ENCODE data around the gene GMDS. TPM values are rescaled to one million over a fixed set of nuclear protein-coding genes. Genes with fewer than 3 reads are reported as not detected.
"Not testable (repeated sequence)": the region's sequence is repeated elsewhere in the genome, so short reads cannot be mapped to it uniquely, and the experiment has no call there.

The GMDS gene
- total RNA-seq, 1 experiment from 2014 or later: 27.6 TPM

GRCh38 chr6:1846611-1847010, 398.8 kb downstream of the GMDS start:
- no peak overlapping the region for H2BK12ac ChIP-seq (ENCODE audit: insufficient read length, low read depth, low read length)
- no peak overlapping the region for H3K27ac Mint-ChIP-seq
- no peaks in the 10 kb centered on the region for H3K79me2 ChIP-seq (ENCODE audit: insufficient read depth, low read length)
- H3K23ac ChIP-seq (ENCODE audit: insufficient read length, low read depth, low read length): no peak overlapping the region
- H3T11ph ChIP-seq (ENCODE audit: low read length): no peak overlapping the region
- no peaks in the 10 kb centered on the region for H3K4me1 Mint-ChIP-seq
- H3K79me1 ChIP-seq (ENCODE audit: insufficient read depth, low read depth, low read length, poor library complexity, severe bottlenecking): no peaks in the 10 kb centered on the region
- no peaks in the 10 kb centered on the region; the same call in 1 of the 2 replicates for H3K27me3 Mint-ChIP-seq (ENCODE audit: low read depth)
- no peaks in the 10 kb centered on the region for H3K27me3 ChIP-seq (ENCODE audit: insufficient read depth, low read length)
- no peak overlapping the region for H4K5ac ChIP-seq (ENCODE audit: insufficient read length, low read depth, low read length)
- no peak overlapping the region for H2BK120ac ChIP-seq (ENCODE audit: low read depth, low read length, poor library complexity, severe bottlenecking)
- H3K9me3 ChIP-seq (ENCODE audit: control insufficient read depth, low read depth, low read length): peaks cover 5% of the 10 kb centered on the region
- no peak for DNase-seq
- no peak overlapping the region for H2BK15ac ChIP-seq (ENCODE audit: low read depth, low read length)
- H4K8ac ChIP-seq (replicated peaks; ENCODE audit: insufficient read length, low read depth, low read length): no peak overlapping the region
- H3K27ac ChIP-seq (ENCODE audit: insufficient read length, low read depth, low read length): no peak overlapping the region
- H3K18ac ChIP-seq (ENCODE audit: insufficient read length, low read depth, low read length): no peak overlapping the region
- WGBS (ENCODE audit: extremely low coverage, insufficient read length, low lambda C conversion rate): no CpG with 5 or more reads among the region's 3 CpGs
- H4K91ac ChIP-seq (ENCODE audit: insufficient read length, low read depth, low read length): no peak overlapping the region
- no peak overlapping the region for H3K9ac ChIP-seq (ENCODE audit: extremely low read depth, insufficient read length, low read length)
- H3K23me2 ChIP-seq (ENCODE audit: insufficient read length, low read depth, low read length, poor library complexity, severe bottlenecking): no peaks in the 10 kb centered on the region
- H3K4me2 ChIP-seq (ENCODE audit: insufficient read depth, insufficient read length, low read length): no peak overlapping the region
- H2AK5ac ChIP-seq (ENCODE audit: insufficient read length, low read length): no peak overlapping the region
- no peak overlapping the region for H2BK5ac ChIP-seq (ENCODE audit: insufficient read length, low read length)
- peaks cover 17 to 22% of the 10 kb centered on the region in 2 experiments for H3K9me3 Mint-ChIP-seq
- H3K4me1 ChIP-seq (ENCODE audit: insufficient read depth, low read length): no peaks in the 10 kb centered on the region
- H2BK20ac ChIP-seq (ENCODE audit: low read depth, low read length, poor library complexity, severe bottlenecking): no peak overlapping the region
- no peak overlapping the region for H3K4me3 Mint-ChIP-seq
- H4K20me1 ChIP-seq (ENCODE audit: control insufficient read depth, insufficient read depth, insufficient read length): no peaks in the 10 kb centered on the region
- no peak overlapping the region for H2AFZ ChIP-seq (ENCODE audit: low read length)
- H3K4ac ChIP-seq (ENCODE audit: low read depth, low read length): no peak overlapping the region
- H3K14ac ChIP-seq (ENCODE audit: insufficient read depth, low read length): no peak overlapping the region
- TF ChIP-seq, protein P1, sequence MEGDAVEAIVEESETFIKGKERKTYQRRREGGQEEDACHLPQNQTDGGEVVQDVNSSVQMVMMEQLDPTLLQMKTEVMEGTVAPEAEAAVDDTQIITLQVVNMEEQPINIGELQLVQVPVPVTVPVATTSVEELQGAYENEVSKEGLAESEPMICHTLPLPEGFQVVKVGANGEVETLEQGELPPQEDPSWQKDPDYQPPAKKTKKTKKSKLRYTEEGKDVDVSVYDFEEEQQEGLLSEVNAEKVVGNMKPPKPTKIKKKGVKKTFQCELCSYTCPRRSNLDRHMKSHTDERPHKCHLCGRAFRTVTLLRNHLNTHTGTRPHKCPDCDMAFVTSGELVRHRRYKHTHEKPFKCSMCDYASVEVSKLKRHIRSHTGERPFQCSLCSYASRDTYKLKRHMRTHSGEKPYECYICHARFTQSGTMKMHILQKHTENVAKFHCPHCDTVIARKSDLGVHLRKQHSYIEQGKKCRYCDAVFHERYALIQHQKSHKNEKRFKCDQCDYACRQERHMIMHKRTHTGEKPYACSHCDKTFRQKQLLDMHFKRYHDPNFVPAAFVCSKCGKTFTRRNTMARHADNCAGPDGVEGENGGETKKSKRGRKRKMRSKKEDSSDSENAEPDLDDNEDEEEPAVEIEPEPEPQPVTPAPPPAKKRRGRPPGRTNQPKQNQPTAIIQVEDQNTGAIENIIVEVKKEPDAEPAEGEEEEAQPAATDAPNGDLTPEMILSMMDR (conservative IDR thresholded peaks at IDR 0.05): no peak
- no peak overlapping the region for H3K56ac ChIP-seq (ENCODE audit: insufficient read length, low read depth, low read length)
- H3K36me3 Mint-ChIP-seq (ENCODE audit: insufficient read depth in 1 of 3, low read depth in 3 of 3): peaks cover 7 to 17% (median 12%) of the 10 kb centered on the region in 3 experiments

DNA sequence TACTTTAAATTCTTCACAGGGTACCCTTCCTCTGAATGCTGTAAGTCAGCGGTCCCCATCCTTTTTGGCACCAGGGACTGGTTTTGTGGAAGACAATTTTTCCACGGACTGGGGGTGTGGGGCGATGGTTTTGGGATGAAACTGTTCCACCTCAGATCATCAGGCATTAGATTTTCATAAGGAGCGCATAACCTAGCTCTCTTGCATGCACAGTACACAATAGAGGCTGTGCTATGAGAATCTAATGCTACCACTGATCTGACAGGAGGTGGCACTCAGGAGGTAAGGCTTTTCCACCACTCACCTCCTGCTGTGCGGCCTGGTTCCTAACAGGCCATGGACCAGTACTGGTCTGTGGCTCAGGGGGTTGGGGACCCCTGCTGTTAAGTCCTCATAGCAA, 399.9 kb downstream of the GMDS start:
- not testable (repeated sequence) for H2BK5ac ChIP-seq (ENCODE audit: insufficient read length, low read length); H4K91ac ChIP-seq (ENCODE audit: insufficient read length, low read depth, low read length); H3K56ac ChIP-seq (ENCODE audit: insufficient read length, low read depth, low read length); H4K5ac ChIP-seq (ENCODE audit: insufficient read length, low read depth, low read length); H3K23me2 ChIP-seq (ENCODE audit: insufficient read length, low read depth, low read length, poor library complexity, severe bottlenecking); DNase-seq; H2BK120ac ChIP-seq (ENCODE audit: low read depth, low read length, poor library complexity, severe bottlenecking); H3K9ac ChIP-seq (ENCODE audit: extremely low read depth, insufficient read length, low read length); H3K27me3 Mint-ChIP-seq (ENCODE audit: low read depth); H3K4me3 Mint-ChIP-seq; H3K79me1 ChIP-seq (ENCODE audit: insufficient read depth, low read depth, low read length, poor library complexity, severe bottlenecking); H3K27me3 ChIP-seq (ENCODE audit: insufficient read depth, low read length); H2AK5ac ChIP-seq (ENCODE audit: insufficient read length, low read length); H4K20me1 ChIP-seq (ENCODE audit: control insufficient read depth, insufficient read depth, insufficient read length); H3K4me1 ChIP-seq (ENCODE audit: insufficient read depth, low read length); H3K27ac Mint-ChIP-seq; H3K18ac ChIP-seq (ENCODE audit: insufficient read length, low read depth, low read length); H3K4me2 ChIP-seq (ENCODE audit: insufficient read depth, insufficient read length, low read length); H3K4ac ChIP-seq (ENCODE audit: low read depth, low read length); H3K23ac ChIP-seq (ENCODE audit: insufficient read length, low read depth, low read length); H2BK20ac ChIP-seq (ENCODE audit: low read depth, low read length, poor library complexity, severe bottlenecking); H3T11ph ChIP-seq (ENCODE audit: low read length); H4K8ac ChIP-seq (replicated peaks; ENCODE audit: insufficient read length, low read depth, low read length); H3K4me1 Mint-ChIP-seq; H3K27ac ChIP-seq (ENCODE audit: insufficient read length, low read depth, low read length); H2BK12ac ChIP-seq (ENCODE audit: insufficient read length, low read depth, low read length); H3K14ac ChIP-seq (ENCODE audit: insufficient read depth, low read length); H3K79me2 ChIP-seq (ENCODE audit: insufficient read depth, low read length); H2AFZ ChIP-seq (ENCODE audit: low read length); H2BK15ac ChIP-seq (ENCODE audit: low read depth, low read length); H3K9me3 ChIP-seq (ENCODE audit: control insufficient read depth, low read depth, low read length)
- WGBS (ENCODE audit: extremely low coverage, insufficient read length, low lambda C conversion rate): no CpG with 5 or more reads among the region's 5 CpGs
- Mint-ChIP-seq H3K36me3 (ENCODE audit: insufficient read depth in 1 of 3, low read depth in 3 of 3) (peaks cover 7 to 17% (median 12%) of the 10 kb centered on the region in 3 experiments), H3K9me3 (peaks cover 17 to 22% of the 10 kb centered on the region in 2 experiments)
